Activated CD8-positive, alpha-beta memory T cell treated with anti-CD3 and anti-CD28 coated beads, Interleukin-2, amount 10 ng/mL, durations not matched to agents 7 days and 5 days (primary cell): ENCODE data around the gene CSF1R. TPM values are rescaled to one million over a fixed set of nuclear protein-coding genes. Genes with fewer than 3 reads are reported as not detected.

ENCODE experiments used
- ATAC-seq: fragments of 150-1000 bp; cut with Tn5 transposase; one replicate; pipeline ENCODE4 v1.10.0; 2021; ENCODE audit warnings: moderate library complexity
- CTCF ChIA-PET: fragments of 350-600 bp; sonication (Branson Sonifier 250); formaldehyde crosslinking; loops from one replicate; lab custom pipeline; 2021; ENCODE audit warnings: antibody characterized with exemption; lab: Charles Lee
- DNase-seq: peaks from one replicate; pipeline ENCODE4 v3.0.0-alpha.2; 2020
- H3K27ac Mint-ChIP-seq: one replicate; pipeline ENCODE4 v1.8.0; 2021; ENCODE audit warnings: mild to moderate bottlenecking, mixed read lengths
- H3K27me3 Mint-ChIP-seq: one replicate; pipeline ENCODE4 v1.8.0; 2021; ENCODE audit warnings: mixed read lengths
- H3K36me3 Mint-ChIP-seq: one replicate; pipeline ENCODE4 v1.8.0; 2021; ENCODE audit warnings: mild to moderate bottlenecking, mixed read lengths
- H3K4me1 Mint-ChIP-seq: one replicate; pipeline ENCODE4 v1.8.0; 2021; ENCODE audit warnings: mixed read lengths
- H3K4me3 Mint-ChIP-seq: one replicate; pipeline ENCODE4 v1.8.0; 2021; ENCODE audit warnings: mild to moderate bottlenecking, moderate library complexity, mixed read lengths
- H3K9me3 Mint-ChIP-seq: one replicate; pipeline ENCODE4 v1.8.0; 2022; ENCODE audit warnings: low read depth, mixed read lengths
- total RNA-seq, 2 experiments: library from RNA; stranded (reverse); gene quantifications; one replicate each; pipeline ENCODE4 v1.2.3, GENCODE V29; 2021

Gene CSF1R
- total RNA-seq, 2 experiments from 2014 or later: 0.26 TPM; not detected in 1

DNA sequence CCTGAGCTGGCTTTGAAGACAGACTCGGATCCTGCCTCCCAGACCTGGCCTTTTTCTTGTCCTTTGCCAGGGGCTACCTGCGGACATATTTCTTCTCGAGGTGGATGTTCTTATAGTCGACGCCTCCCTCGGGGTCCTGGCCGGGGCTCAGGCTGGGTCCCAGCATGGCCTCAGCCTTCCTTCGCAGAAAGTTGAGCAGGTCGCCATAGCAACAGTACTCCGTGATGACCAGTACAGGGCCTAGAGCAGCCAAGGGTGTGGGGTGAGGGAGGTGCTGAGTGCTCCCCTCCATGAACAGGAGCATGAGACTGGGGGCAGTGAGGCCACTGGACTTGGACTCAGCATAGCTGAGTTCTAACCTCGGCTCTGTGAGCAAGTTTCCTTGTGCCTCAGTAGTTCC is 26.7 kb downstream of the CSF1R start:
- DNase-seq (no peak), ATAC-seq (no peak)
- Mint-ChIP-seq H3K9me3 (no peaks in the 10 kb centered on the region), H3K4me1 (peaks cover 12% of the 10 kb centered on the region), H3K27ac (no peak overlapping the region), H3K4me3 (no peak overlapping the region), H3K27me3 (peaks cover 8% of the 10 kb centered on the region), H3K36me3 (no peaks in the 10 kb centered on the region)
- CTCF ChIA-PET: no interaction called here

DNA sequence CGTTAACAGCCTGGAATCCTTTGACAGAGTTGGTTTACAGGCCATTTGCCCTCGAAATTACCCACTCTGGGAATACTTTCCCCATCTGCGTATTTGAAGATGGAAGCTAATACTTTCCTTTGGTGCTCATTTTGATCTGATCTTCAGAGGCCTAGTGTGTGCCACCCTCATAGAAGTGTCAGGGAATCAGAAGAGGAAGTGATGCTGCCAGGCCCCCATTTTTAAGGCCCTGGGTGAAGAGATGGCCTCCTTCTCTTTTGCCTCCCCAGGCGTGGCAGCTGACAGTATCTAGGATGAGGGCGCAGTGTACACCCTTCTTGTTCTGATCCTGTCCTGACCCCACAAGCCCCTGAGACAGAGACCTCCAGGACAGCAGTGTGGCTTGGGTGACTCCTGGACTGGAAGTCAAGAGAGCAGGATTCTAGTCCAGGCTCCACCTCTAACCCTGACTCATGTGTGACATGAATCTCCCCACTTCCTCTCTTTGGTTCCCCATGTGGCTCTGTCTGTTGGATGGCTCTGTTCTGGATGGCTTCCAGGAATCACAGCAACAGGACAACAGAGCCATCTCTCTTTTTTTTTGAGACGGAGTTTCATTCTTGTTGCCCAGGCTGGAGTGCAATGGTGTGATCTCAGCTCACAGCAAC is 27.8 kb downstream of the CSF1R start:
- peaks cover 4% of the 10 kb centered on the region for H3K36me3 Mint-ChIP-seq
- DNase-seq: no peak
- peaks cover 12% of the 10 kb centered on the region for H3K4me1 Mint-ChIP-seq
- H3K4me3 Mint-ChIP-seq: no peak overlapping the region
- no peaks in the 10 kb centered on the region for H3K9me3 Mint-ChIP-seq
- CTCF ChIA-PET: interaction anchor here (0.7 kb wide), 1 partner anchor 1866 kb away, joined by 3 read pairs; no protein-coding TSS in a partner anchor
- no peak for ATAC-seq
- no peaks in the 10 kb centered on the region for H3K27me3 Mint-ChIP-seq
- H3K27ac Mint-ChIP-seq: no peak overlapping the region

DNA sequence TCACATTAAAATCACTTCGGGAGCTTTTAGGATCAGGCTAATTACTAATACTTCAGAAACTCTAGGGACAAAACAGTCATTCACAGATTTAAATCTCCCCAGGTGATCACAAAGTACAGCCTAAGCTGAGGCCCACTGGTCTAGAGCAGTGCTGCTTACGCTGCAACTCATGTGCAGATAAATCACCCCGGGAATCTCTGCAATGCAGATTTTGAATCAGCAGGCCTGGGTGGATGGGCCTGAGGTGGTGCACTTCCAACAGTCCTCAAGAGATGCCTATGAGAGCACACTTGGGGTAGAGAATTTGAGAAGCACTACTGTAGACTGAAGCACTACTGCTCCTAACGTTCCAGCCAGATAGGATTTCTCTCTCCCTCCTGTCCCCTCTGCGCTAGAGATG is 28.4 kb downstream of the CSF1R start:
- Mint-ChIP-seq H3K27me3 (no peaks in the 10 kb centered on the region), H3K36me3 (peaks cover 10% of the 10 kb centered on the region), H3K9me3 (no peaks in the 10 kb centered on the region), H3K27ac (no peak overlapping the region), H3K4me1 (peaks cover 17% of the 10 kb centered on the region), H3K4me3 (no peak overlapping the region)
- ATAC-seq (no peak), DNase-seq (no peak)
- CTCF ChIA-PET: interaction anchor here (0.7 kb wide), 1 partner anchor 1867 kb away, joined by 3 read pairs; no protein-coding TSS in a partner anchor

DNA sequence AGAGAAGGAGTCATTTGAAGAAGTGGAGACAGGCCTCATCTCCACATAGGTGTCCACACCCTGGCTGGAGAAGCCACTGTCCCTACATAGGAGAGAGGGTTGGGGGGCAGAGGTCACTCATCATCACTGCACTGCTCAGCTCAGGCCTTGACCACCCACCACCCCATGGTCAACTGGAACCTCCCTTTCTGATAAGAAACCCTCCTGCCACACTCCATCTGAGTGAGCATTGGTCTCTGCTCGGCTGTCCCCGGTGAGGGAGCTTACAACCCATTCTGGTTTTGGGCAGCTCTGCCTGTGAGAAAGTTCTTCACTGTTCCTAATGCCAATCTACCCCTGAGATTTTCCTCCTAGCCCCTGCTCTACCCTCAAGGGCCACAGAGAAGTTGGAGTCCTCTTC is 28.8 kb downstream of the CSF1R start:
- CTCF ChIA-PET: no interaction called here
- no peaks in the 10 kb centered on the region for H3K27me3 Mint-ChIP-seq
- H3K9me3 Mint-ChIP-seq: no peaks in the 10 kb centered on the region
- peaks cover 22% of the 10 kb centered on the region for H3K4me1 Mint-ChIP-seq
- DNase-seq (no peak), ATAC-seq (no peak)
- H3K27ac Mint-ChIP-seq: no peak overlapping the region
- no peak overlapping the region for H3K4me3 Mint-ChIP-seq
- peaks cover 15% of the 10 kb centered on the region for H3K36me3 Mint-ChIP-seq

DNA sequence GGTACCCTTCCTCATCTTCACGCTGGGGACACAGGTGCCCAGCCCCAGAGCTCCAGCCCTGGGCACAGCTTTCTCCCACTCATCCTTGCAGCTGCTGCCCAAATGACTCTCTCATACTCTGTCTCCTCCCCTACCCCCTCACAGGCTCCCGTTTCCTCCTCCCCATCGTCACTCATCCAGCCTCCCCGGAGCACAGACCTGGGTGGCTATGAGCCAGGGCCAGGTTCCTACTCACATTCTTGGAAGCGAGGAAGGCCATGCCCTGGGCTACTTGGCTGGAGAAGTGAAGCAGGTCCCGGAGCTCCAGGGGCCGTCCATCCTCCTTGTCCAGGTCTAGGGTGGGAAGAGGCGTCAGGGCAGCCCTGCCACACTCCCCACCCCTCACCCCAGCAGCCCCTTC is 29.3 kb downstream of the CSF1R start:
- CTCF ChIA-PET: no interaction called here
- no peak for ATAC-seq
- H3K27ac Mint-ChIP-seq: no peak overlapping the region
- H3K36me3 Mint-ChIP-seq: peaks cover 15% of the 10 kb centered on the region
- H3K4me1 Mint-ChIP-seq: peaks cover 27% of the 10 kb centered on the region
- H3K27me3 Mint-ChIP-seq: no peaks in the 10 kb centered on the region
- no peak overlapping the region for H3K4me3 Mint-ChIP-seq
- no peak for DNase-seq
- no peaks in the 10 kb centered on the region for H3K9me3 Mint-ChIP-seq

DNA sequence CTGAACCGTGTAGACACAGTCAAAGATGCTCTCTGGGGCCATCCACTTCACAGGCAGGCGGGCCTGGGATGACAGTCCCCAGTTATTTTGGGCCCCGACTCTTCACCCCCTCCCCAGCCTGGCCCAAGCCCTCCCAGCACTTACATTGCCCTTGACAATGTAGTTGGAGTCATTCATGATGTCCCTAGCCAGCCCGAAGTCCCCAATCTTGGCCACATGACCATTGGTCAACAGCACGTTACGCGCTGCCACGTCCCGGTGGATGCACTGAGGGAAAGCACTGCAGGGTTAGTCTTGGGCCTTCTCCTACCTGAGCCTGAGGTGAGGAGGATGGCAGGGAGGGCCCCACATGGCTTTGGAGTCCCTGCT is 30.3 kb downstream of the CSF1R start:
- H3K9me3 Mint-ChIP-seq: no peaks in the 10 kb centered on the region
- H3K4me3 Mint-ChIP-seq: no peak overlapping the region
- no peaks in the 10 kb centered on the region for H3K27me3 Mint-ChIP-seq
- CTCF ChIA-PET: no interaction called here
- peaks cover 31% of the 10 kb centered on the region for H3K4me1 Mint-ChIP-seq
- H3K36me3 Mint-ChIP-seq: peaks cover 21% of the 10 kb centered on the region
- DNase-seq (no peak), ATAC-seq (no peak)
- H3K27ac Mint-ChIP-seq: no peak overlapping the region

DNA sequence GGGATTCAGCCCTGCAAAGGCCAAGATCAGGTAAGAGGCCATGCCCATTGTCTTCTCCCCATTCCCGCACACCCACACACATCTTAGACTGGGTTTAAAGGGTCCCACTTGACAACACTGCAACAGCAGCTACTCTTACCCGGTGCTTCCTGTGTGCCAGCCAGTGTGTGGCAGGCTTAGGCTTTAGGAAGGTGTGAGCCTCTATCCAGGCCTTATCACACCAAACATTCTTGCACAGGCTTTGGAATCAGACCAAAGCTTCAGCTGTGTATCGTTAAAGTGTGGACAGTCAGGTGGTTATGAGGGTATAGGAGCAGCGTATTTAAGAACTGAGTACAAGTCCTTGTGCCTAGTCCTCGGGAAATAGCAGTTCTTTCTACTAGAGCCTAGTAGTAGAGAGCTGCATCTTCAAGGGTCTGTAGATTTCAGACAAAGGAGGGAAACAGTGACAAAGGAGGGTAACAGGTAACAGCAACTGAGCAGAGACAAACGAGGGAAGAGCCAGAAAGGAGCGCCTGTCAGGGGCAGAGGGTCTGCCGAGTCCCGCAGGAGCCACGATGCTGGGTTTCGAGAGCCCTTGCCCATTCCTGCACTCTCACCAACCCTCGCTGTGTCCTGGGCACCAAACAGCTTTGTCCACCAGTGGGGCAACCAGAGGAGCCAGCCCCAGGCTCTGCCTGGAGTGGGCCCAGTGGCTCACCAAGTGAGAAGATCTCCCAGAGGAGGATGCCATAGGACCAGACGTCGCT is 30.9 kb downstream of the CSF1R start:
- no peak overlapping the region for H3K27ac Mint-ChIP-seq

DNA sequence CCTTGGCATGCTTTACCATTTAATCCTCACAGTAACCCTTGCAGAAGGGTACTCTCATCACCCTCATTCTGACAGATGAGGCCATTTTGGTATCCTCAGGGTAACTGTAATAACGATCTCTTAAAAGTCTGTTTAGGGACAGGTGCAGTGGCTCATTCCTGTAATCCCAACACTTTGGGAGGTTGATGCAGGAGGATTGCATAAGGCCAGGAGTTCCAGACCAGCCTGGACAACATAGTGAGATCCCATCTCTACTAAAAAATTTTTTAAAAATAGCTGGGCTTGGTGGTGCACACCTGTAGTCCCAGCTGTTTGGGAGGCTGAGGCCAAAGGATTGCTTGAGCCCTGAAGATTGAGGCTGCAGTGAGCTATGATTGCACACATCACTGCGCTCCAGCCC is 31.8 kb downstream of the CSF1R start:
- Mint-ChIP-seq H3K27me3 (no peaks in the 10 kb centered on the region), H3K36me3 (peaks cover 34% of the 10 kb centered on the region)

More for the DNA sequence above, 30.9 kb downstream of the CSF1R start:
- Mint-ChIP-seq H3K4me3 (no peak overlapping the region), H3K36me3 (peaks cover 27% of the 10 kb centered on the region), H3K4me1 (peaks cover 33% of the 10 kb centered on the region), H3K27me3 (no peaks in the 10 kb centered on the region), H3K9me3 (no peaks in the 10 kb centered on the region)
- CTCF ChIA-PET: no interaction called here
- DNase-seq: no peak
- no peak for ATAC-seq

DNA sequence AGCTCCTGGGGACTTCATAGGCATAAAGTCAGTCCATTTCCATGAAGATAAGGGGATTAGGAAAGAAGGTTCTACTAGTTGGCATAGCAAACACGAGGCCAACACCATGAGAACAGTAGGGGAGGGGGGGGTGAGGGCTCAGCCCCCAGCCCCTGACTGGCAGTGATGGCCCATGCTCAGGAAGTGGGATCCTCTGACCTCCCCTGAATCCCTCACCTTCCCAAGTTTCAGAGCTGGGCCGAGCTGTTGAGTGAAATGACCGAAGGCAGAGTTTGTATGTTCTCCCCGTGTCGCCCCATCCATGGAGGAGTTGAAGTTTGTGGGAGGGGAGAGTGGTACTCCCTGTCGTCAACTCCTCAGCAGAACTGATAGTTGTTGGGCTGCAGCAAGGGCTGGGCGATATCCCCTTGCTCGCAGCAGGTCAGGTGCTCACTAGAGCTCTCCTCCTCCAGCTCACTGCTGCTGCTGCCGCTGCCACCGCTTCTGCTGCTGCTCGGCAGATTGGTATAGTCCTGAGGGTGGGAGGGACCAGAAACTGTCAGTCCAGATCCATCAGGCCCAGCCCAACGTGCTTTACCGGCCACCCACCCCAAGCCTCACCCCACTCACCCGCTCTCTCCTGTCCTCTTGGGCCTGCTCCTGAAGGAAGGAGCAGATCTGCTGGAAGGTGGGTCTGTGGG is 32.5 kb downstream of the CSF1R start:
- H3K9me3 Mint-ChIP-seq: no peaks in the 10 kb centered on the region
- DNase-seq: no peak
- H3K4me3 Mint-ChIP-seq: no peak overlapping the region
- H3K27ac Mint-ChIP-seq: peak overlapping the region; percentile 69
- H3K4me1 Mint-ChIP-seq: peaks cover 42% of the 10 kb centered on the region
- peaks cover 41% of the 10 kb centered on the region for H3K36me3 Mint-ChIP-seq
- no peaks in the 10 kb centered on the region for H3K27me3 Mint-ChIP-seq
- no peak for ATAC-seq
- CTCF ChIA-PET: interaction anchor here (1.0 kb wide), 1 partner anchor 13 kb away, joined by 3 read pairs; no protein-coding TSS in a partner anchor

More for the DNA sequence above, 31.8 kb downstream of the CSF1R start:
- CTCF ChIA-PET: no interaction called here
- no peak for DNase-seq
- no peak overlapping the region for H3K4me3 Mint-ChIP-seq
- peaks cover 41% of the 10 kb centered on the region for H3K4me1 Mint-ChIP-seq
- no peaks in the 10 kb centered on the region for H3K9me3 Mint-ChIP-seq
- ATAC-seq: no peak
- H3K27ac Mint-ChIP-seq: no peak overlapping the region

DNA sequence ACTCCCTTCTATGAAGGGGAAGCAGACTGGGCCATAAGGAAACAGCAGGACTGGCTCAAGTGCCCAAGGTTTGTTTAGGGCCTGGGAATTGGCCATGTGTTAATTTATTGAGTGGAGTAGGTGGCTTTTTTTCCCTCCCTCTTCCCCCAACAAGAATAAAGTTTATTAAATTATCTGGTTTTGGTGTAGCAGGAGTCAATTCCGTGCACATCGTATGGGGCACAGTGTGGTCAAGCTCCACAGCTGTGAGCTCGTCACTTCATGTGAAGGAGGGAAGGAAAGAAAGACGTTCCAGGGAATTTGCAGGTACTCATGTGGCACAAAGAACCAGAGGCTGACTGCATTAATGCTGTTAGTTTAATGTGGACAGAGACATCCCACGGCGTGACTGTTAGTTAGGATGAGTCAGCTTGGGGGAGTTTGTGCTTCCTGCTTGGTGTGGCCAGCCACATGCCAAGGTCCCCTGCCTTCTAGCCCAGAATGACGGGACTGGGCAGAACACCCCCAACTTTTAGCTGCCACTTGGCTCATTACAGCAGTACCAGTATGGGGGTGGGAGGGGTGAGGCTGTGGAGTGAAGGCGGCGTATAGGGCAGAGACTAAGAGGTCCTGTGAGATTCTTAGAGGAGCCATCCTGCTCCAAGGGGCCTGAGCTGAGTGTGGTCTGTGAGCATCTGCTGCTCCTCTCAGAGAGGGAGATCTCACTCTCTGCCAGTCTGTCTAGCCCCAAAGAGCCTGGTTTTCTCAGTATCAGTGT is 33.2 kb downstream of the CSF1R start:
- no peak overlapping the region for H3K4me3 Mint-ChIP-seq
- H3K27ac Mint-ChIP-seq: peak overlapping the region; percentile 72
- no peaks in the 10 kb centered on the region for H3K27me3 Mint-ChIP-seq
- H3K36me3 Mint-ChIP-seq: peaks cover 47% of the 10 kb centered on the region
- CTCF ChIA-PET: interaction anchor here (1.0 kb wide), 1 partner anchor 14 kb away, joined by 3 read pairs; no protein-coding TSS in a partner anchor
- ATAC-seq (peak; percentile 60), DNase-seq (peak; percentile 60)
- no peaks in the 10 kb centered on the region for H3K9me3 Mint-ChIP-seq
- peaks cover 38% of the 10 kb centered on the region for H3K4me1 Mint-ChIP-seq

DNA sequence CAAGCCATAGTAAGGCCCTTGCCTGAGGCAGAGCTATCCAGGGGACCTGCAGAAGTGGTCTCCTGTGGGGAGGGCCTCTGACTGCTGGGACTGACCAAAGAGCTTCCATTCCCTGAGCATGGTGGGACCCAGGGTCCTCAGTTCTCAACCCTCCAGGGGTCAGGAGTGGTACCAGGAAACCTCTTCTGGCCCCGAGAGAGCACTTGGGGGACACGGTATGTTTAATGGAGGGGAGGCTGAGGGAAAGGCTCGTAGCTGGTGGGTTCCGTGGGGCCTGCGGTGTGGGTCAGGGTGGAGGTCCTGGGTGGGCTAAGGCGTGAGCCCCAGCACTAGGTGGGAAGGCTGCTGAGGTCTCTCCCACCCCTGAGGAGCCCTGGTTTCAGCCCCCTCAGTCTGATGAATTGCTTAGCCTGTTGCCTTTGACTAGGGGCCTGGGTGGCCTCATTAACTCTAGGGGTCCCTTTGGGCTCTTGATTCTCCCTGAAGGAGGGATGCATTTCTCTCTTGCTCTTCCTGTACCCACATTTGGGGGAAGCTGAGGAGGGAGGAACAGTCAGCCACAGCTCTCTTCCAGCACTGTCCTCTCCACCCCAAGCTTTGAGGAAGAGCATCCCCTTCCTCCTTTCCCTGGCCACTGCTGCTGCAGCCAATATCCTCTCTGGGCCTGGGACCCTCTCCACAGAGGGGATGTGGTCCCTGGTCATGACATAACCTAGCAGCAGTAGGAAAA is 34.0 kb downstream of the CSF1R start:
- H3K36me3 Mint-ChIP-seq: peaks cover 54% of the 10 kb centered on the region
- no peak for DNase-seq
- H3K4me1 Mint-ChIP-seq: peaks cover 45% of the 10 kb centered on the region
- no peak overlapping the region for H3K4me3 Mint-ChIP-seq
- ATAC-seq: no peak
- no peaks in the 10 kb centered on the region for H3K9me3 Mint-ChIP-seq
- CTCF ChIA-PET: no interaction called here
- no peaks in the 10 kb centered on the region for H3K27me3 Mint-ChIP-seq
- peak overlapping the region; percentile 72 for H3K27ac Mint-ChIP-seq

DNA sequence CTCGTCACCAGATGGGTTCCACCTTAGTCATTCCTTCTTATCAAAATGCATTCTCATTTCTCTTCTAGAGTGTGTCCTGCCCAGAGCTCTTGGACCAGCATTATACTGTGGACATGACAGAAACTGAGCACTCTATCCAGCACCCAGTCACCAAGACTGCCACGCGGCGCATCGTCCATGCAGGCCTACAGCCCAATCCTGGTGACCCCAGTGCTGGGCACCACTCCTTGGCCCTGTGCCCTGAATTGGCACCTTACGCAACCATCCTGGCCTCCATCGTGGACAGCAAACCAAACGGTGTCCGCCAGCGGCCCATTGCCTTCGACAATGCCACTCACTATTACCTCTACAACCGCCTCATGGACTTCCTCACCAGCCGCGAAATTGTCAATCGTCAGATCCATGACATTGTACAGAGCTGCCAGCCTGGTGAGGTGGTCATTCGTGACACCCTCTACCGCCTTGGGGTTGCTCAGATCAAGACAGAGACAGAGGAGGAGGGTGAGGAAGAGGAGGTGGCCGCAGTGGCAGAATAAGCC is 34.6 kb downstream of the CSF1R start:
- Mint-ChIP-seq H3K27me3 (no peaks in the 10 kb centered on the region), H3K27ac (peak overlapping the region; percentile 18), H3K4me1 (peaks cover 48% of the 10 kb centered on the region), H3K9me3 (no peaks in the 10 kb centered on the region), H3K36me3 (peaks cover 57% of the 10 kb centered on the region), H3K4me3 (no peak overlapping the region)
- ATAC-seq: no peak
- CTCF ChIA-PET: no interaction called here
- no peak for DNase-seq
